K562 treated with DMSO at 1 percent for 12 hours (cell line): ENCODE results near the gene CCDC18. TPM values are rescaled to one million over a fixed set of nuclear protein-coding genes. Genes with fewer than 3 reads are reported as not detected.

ENCODE experiments used
- total RNA-seq: library from RNA; unstranded; fragments of 300-600 nt; gene quantifications from 2 replicates; pipeline ENCODE4 v1.2.3, GENCODE V29; 2022; ENCODE audit not compliant: insufficient read depth

CCDC18 gene, protein sequence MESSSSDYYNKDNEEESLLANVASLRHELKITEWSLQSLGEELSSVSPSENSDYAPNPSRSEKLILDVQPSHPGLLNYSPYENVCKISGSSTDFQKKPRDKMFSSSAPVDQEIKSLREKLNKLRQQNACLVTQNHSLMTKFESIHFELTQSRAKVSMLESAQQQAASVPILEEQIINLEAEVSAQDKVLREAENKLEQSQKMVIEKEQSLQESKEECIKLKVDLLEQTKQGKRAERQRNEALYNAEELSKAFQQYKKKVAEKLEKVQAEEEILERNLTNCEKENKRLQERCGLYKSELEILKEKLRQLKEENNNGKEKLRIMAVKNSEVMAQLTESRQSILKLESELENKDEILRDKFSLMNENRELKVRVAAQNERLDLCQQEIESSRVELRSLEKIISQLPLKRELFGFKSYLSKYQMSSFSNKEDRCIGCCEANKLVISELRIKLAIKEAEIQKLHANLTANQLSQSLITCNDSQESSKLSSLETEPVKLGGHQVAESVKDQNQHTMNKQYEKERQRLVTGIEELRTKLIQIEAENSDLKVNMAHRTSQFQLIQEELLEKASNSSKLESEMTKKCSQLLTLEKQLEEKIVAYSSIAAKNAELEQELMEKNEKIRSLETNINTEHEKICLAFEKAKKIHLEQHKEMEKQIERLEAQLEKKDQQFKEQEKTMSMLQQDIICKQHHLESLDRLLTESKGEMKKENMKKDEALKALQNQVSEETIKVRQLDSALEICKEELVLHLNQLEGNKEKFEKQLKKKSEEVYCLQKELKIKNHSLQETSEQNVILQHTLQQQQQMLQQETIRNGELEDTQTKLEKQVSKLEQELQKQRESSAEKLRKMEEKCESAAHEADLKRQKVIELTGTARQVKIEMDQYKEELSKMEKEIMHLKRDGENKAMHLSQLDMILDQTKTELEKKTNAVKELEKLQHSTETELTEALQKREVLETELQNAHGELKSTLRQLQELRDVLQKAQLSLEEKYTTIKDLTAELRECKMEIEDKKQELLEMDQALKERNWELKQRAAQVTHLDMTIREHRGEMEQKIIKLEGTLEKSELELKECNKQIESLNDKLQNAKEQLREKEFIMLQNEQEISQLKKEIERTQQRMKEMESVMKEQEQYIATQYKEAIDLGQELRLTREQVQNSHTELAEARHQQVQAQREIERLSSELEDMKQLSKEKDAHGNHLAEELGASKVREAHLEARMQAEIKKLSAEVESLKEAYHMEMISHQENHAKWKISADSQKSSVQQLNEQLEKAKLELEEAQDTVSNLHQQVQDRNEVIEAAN (N-terminal part only)
- 9.7 and 25.9 TPM in 2 replicates for total RNA-seq

DNA sequence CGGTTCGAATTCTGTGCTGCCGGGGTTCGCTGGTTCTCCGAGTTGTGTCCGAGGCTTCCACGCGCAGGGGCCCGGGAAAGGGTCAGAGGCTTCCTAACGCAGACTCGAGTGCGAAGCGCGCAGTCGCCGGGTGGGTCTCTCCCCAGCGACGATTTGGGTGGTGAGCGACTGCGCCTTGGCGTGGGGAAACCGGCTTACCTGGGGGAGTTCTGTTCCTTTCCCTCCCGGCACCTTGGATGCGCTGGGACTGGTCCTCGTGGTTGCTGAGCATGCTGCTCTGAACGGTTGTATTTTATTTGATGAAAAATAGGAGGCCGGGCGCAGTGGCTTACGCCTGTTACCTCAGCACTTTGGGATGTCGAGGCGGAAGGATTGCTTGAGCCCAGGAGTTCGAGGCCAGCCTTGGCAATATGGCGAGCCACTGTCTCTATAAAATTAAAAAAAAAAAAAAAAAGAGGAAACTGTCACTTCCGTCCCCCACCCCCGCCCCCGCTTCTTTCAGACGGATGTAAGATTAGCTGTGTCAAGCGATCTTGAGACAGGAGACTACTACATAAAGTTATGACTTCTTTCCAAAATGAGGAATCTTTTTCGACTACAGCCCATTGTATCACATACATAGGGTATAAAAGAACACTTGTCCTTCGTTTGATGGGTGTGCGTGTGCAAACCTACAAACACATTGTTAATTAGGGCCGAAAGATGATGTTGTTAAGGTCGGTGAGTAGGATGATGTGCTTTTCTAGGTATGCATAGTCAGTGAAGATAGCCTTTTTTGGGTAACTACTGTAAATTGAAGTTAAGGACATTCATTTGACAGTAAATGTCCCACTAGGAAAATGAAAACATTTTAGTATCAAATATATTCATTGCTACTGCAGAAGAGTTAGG is at the start of gene CCDC18:
CCDC18 (plus strand) TSS at position 2 of the 891 bp plus-strand sequence. CDS start 2,638 bp downstream, outside the sequence.

DNA sequence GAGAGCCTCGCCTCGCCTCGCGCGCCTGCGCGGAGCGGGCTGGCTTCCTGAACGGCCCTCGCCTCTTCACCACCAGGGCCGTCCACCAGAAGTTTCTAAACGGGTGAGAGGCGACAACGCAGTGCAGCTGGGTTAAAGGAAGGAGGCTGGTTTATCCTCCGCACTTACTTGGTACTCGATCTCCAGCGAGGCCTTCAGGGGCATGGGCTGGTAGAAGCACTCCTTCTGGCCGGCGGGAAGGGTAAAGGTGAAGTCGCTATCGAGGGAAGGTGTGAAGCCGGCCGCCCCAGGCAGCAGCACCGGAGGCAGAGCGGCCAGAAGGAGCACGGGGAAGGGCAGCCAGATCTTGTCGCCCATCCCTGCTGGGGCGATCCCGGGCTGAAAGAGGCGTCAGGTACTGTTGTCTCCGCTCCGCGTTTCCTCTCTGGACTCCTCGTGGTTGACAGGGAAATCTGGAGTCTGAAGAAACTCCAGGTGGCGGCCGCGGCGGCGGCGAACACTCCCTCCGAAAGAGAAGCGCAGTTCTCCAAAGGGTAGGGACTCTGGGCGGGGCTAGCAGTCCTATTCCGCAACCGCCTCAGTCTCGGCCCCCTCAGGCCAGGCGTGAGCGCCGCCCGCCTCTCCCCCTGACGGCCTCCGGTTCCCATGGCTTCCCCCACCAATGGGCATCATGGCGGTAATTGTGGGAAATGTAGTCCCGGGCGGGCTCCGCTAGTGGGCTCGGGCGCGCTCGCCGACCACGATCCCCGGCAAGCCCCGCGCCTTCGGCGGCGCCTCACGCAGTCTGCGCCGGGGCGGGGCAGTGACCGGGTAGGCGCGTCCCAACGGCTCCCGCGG is 420 bp upstream of the CCDC18 start, which contains the start of gene TMED5:
TMED5 (minus strand) TSS at position 528 of the 837 bp plus-strand sequence; CDS start at position 357, 171 bp downstream.

Other genes starting within 250 kb of the CCDC18 start
- 2.6 and 7.9 TPM in 2 replicates for gene DIPK1A, start 219.3 kb upstream of the CCDC18 start, total RNA-seq
- 13.6 and 28.4 TPM in 2 replicates for gene MTF2, start 101.4 kb upstream of the CCDC18 start, total RNA-seq
- gene TMED5, start 311 bp upstream of the CCDC18 start, total RNA-seq, result 14.0 and 43.3 TPM in 2 replicates
- 20.3 and 54.8 TPM in 2 replicates for gene DR1, start 165.2 kb downstream of the CCDC18 start, total RNA-seq